Fibroblast of mammary gland (primary cell): ENCODE results near the gene HIVEP3.
"Not testable (repeated sequence)": the region's sequence is repeated elsewhere in the genome, so short reads cannot be mapped to it uniquely, and the experiment has no call there.

Experiments used
- DNase-seq: peaks from one replicate; pipeline ENCODE4 v3.0.0-alpha.2; 2010; ENCODE audit warnings: low read depth
- H3K4me3 ChIP-seq: 2 replicates; pipeline ENCODE4 v1.5.1; 2011; ENCODE audit warnings: low read depth, mild to moderate bottlenecking, low read length, moderate library complexity; ENCODE audit not compliant: control insufficient read depth
- TF ChIP-seq, protein P1 (sequence below): conservative IDR thresholded peaks from 2 replicates; pipeline ENCODE4 v1.5.1; 2011; ENCODE audit warnings: low read depth, low read length, inconsistent platforms; ENCODE audit not compliant: control insufficient read depth, insufficient read depth

The HIVEP3 gene

DNA sequence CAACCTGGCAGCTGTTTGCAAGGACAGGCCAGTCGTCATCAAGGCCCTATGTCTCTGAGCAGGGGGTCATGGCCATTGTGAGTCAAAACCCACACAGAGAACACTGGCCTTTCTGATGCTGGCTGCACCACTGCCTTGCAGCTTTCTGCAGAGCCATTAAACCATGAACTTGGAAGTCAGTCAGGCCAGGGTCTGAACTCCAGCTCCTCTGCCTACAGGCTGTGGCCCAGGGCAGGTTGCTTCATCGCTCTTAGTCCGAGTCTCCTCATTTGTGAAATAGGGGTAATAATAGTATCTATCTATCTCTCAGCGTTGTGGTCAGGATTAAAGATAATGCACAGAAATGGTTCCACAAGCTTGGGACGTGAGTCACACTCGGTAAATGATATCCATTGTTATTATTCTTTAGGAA lies 35.8 kb upstream of the HIVEP3 start:
- H3K4me3 ChIP-seq: no peak overlapping the region
- TF ChIP-seq, protein P1, sequence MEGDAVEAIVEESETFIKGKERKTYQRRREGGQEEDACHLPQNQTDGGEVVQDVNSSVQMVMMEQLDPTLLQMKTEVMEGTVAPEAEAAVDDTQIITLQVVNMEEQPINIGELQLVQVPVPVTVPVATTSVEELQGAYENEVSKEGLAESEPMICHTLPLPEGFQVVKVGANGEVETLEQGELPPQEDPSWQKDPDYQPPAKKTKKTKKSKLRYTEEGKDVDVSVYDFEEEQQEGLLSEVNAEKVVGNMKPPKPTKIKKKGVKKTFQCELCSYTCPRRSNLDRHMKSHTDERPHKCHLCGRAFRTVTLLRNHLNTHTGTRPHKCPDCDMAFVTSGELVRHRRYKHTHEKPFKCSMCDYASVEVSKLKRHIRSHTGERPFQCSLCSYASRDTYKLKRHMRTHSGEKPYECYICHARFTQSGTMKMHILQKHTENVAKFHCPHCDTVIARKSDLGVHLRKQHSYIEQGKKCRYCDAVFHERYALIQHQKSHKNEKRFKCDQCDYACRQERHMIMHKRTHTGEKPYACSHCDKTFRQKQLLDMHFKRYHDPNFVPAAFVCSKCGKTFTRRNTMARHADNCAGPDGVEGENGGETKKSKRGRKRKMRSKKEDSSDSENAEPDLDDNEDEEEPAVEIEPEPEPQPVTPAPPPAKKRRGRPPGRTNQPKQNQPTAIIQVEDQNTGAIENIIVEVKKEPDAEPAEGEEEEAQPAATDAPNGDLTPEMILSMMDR: no peak
- peak; percentile 70 for DNase-seq

DNA sequence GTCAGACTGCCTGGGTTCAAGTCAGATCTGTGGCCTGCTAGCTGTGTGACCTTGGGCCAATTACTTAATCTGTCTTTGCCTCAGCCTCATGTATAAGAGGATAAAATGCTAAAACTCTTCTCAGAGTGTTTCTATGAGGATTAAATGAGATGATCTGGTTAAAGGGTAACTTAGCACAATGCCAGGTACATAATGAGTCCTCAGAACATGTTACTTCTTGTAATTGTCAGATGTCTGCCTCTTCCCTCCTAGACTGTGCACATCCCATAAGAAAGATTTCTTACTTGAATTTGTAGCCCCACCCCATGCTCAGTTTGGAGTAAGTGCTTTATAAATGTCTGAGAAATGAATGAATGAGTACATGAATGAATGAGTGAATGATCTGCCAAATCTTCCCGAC lies 34.6 kb upstream of the HIVEP3 start:
- DNase-seq: no peak
- no peak overlapping the region for H3K4me3 ChIP-seq
- TF ChIP-seq, protein P1: no peak

DNA sequence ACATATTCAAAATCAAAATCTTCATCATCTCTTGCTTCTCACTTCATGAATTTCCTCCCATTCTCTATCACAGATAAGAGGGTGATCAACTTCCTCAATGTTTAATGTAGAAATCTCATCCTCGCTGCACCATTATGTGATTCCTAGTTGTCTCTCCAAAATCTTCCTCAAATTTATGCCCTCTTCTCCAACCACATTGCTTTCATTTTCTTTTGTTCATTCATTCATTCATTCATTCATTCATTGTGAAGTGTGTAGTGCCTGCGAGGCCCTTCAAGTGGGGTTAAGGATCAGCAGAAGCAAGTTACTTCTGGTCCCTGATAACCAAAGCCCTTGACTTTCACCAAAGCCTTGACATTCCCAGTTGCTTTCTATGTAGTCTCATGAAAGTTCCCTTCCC lies 33.5 kb upstream of the HIVEP3 start:
- no peak for DNase-seq
- no peak overlapping the region for H3K4me3 ChIP-seq
- TF ChIP-seq, protein P1: no peak

DNA sequence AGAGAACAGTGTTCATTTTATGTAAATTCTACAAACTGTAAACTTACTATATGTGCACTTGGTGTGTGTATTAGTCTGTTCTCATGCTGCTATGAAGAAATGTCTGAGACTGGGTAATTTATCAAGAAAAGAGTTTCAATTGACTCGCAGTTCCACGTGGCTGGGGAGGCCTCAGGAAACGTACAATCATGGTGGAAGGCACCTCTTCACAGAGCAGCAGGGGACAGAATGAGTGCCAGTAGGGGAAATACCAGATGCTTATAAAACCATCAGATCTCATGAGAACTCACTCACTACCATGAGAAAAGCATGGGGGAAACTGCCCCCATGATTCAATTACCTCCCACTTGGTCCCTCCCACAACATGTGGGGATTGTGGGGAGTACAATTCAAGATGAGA lies 32.8 kb upstream of the HIVEP3 start:
- not testable (repeated sequence) for H3K4me3 ChIP-seq, DNase-seq

DNA sequence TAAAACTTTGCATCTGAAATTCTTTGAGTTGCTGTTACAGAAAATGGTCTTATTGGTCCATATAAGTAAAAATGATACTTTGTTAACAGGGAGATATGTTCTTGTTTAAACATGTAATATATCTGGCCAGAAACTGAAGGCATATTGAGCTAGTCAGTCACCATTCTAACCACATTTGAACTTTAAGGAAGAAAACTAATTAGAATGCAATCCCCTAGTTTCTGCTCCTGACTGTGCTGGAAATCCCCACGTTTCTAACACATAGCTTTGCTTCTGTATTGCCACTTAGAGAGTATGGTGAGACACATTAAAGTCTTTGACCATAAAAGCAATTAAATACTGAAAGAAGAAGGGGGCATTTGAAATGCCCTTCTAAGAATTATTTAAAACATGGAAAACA lies 32.1 kb upstream of the HIVEP3 start:
- TF ChIP-seq, protein P1: no peak
- no peak for DNase-seq
- H3K4me3 ChIP-seq: no peak overlapping the region

DNA sequence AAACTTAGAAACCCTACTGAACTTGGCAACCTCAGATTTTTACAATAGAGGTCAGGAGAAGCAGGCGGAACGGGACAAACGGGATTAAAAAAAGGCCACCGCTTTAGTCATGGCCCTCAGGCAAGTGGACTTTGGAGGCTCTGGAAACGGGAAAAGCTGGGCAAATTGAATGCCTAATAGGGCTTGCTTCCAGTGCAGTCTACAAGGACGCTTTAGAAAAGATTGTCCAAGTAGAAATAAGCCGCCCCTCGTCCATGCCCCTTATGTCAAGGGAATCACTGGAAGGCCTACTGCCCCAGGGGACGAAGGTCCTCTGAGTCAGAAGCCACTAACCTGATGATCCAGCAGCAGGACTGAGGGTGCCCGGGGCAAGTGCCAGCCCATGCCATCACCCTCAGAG lies 27.2 kb upstream of the HIVEP3 start:
- not testable (repeated sequence) for DNase-seq, H3K4me3 ChIP-seq

DNA sequence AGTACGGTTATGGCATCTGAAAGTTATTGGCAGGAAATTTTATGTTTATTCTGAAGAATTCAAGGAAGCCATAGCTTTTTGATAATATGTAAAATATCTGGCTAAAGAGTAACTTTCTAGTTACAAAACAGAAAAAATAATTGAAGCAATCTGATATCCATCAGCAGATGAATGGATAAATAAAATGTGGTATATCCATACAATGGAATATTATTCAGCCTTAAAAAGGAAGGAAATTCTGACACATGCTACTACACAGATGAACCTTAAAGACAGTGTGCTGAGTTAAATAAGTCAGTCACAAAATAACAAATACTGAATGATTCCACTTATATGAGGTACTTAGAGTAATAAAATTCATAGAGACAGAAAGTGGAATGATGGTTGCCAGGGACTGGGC lies 25.0 kb upstream of the HIVEP3 start:
- TF ChIP-seq, protein P1: no peak
- no peak for DNase-seq
- no peak overlapping the region for H3K4me3 ChIP-seq

DNA sequence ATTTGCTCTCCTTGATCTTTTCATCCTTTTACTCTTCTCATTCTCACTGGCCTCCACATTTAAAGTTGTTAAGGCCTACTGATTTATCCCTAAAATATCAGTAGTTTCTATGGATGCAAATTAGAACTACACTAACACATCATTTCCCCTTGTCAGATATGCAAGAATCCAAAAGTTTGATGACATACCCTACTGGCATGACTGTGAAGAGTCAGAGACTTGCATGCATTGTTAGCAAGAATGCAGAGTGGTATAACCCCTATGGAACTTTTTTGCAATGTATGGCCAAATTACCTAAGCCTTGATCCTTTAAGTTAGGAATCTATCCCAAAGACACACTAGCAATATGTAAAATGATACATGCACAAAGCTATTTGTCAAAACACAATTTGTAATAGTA lies 23.6 kb upstream of the HIVEP3 start:
- H3K4me3 ChIP-seq: no peak overlapping the region
- no peak for DNase-seq
- TF ChIP-seq, protein P1: no peak
